ENCODE data around the gene DRAM1. TPM values are rescaled to one million over a fixed set of nuclear protein-coding genes. Genes with fewer than 3 reads are reported as not detected.

DRAM1 gene
- total and polyA plus RNA-seq, 9 of the 15 experiments (the other 6 are each of a cell fraction or from before 2014, with no cell fraction given), result 1.4 to 4.3 (median 2.7) TPM

DNA sequence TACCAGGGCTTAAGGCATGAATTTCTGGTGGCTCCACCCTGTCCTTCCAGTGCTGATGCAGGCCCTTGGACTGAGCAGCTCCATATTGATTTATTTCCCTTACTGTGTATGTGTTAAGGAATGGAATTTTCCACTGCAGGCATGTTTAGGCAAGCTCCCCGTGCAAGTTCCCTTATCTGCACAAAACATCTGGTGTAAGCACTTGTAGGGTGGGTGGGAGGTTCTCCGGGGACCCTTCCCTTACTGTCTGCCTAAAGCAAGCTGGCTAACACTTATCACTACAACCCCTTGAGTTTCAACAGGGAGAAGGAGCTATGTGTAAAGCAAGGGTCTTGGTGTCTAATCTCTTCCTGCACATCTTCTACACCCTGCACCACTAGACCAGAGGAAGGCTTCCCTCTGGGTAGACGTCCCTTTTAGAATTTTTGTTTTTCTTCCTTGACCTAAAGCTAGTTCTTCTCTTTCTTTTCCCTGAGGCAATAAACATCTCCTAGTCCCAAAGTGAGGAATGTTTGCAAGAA is 22.0 kb upstream of the DRAM1 start (continued):
- TF ChIP-seq PRDM10 (IDR thresholded peaks at IDR 0.05; ENCODE audit: partially characterized antibody) (peak; percentile 59), SP2 (IDR thresholded peaks at IDR 0.05; ENCODE audit: extremely low read depth, low read depth, low read length, poor library complexity, severe bottlenecking) (no peak), FOXK1 (CRISPR knock-in tag; IDR thresholded peaks at IDR 0.05; ENCODE audit: borderline replicate concordance) (no peak), CBX2 (IDR thresholded peaks at IDR 0.05; ENCODE audit: insufficient read depth, low read length, poor library complexity, severe bottlenecking) (no peak), CCAR2 (IDR thresholded peaks at IDR 0.05; ENCODE audit: low read depth, low read length) (no peak), TEAD2 (tag; IDR thresholded peaks at IDR 0.05) (no peak), ADNP (tag; IDR thresholded peaks at IDR 0.05) (peak; percentile 70), ZNF717 (CRISPR knock-in tag; IDR thresholded peaks at IDR 0.05) (no peak), HMG20B (CRISPR knock-in tag; IDR thresholded peaks at IDR 0.05) (no peak), TCF7L2 (IDR thresholded peaks at IDR 0.05; ENCODE audit: low read depth, low read length) (no peak)
- TF ChIP-seq, protein P1, sequence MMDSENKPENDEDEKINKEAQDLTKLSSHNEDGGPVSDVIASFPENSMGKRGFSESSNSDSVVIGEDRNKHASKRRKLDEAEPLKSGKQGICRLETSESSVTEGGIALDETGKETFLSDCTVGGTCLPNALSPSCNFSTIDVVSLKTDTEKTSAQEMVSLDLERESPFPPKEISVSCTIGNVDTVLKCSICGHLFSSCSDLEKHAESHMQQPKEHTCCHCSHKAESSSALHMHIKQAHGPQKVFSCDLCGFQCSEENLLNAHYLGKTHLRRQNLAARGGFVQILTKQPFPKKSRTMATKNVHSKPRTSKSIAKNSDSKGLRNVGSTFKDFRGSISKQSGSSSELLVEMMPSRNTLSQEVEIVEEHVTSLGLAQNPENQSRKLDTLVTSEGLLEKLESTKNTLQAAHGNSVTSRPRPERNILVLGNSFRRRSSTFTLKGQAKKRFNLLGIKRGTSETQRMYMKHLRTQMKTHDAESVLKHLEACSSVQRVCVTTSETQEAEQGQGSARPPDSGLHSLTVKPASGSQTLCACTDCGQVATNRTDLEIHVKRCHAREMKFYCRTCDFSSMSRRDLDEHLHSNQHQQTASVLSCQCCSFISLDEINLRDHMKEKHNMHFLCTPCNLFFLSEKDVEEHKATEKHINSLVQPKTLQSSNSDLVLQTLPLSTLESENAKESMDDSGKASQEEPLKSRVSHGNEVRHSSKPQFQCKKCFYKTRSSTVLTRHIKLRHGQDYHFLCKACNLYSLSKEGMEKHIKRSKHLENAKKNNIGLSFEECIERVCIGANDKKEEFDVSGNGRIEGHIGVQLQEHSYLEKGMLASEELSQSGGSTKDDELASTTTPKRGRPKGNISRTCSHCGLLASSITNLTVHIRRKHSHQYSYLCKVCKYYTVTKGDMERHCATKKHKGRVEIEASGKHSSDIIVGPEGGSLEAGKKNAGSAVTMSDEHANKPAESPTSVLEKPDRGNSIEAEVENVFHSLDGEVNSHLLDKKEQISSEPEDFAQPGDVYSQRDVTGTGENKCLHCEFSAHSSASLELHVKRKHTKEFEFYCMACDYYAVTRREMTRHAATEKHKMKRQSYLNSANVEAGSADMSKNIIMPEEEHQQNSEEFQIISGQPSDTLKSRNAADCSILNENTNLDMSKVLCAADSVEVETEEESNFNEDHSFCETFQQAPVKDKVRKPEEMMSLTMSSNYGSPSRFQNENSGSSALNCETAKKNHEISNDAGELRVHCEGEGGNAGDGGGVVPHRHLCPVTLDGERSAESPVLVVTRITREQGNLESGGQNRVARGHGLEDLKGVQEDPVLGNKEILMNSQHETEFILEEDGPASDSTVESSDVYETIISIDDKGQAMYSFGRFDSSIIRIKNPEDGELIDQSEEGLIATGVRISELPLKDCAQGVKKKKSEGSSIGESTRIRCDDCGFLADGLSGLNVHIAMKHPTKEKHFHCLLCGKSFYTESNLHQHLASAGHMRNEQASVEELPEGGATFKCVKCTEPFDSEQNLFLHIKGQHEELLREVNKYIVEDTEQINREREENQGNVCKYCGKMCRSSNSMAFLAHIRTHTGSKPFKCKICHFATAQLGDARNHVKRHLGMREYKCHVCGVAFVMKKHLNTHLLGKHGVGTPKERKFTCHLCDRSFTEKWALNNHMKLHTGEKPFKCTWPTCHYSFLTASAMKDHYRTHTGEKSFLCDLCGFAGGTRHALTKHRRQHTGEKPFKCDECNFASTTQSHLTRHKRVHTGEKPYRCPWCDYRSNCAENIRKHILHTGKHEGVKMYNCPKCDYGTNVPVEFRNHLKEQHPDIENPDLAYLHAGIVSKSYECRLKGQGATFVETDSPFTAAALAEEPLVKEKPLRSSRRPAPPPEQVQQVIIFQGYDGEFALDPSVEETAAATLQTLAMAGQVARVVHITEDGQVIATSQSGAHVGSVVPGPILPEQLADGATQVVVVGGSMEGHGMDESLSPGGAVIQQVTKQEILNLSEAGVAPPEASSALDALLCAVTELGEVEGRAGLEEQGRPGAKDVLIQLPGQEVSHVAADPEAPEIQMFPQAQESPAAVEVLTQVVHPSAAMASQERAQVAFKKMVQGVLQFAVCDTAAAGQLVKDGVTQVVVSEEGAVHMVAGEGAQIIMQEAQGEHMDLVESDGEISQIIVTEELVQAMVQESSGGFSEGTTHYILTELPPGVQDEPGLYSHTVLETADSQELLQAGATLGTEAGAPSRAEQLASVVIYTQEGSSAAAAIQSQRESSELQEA (IDR thresholded peaks at IDR 0.05; ENCODE audit: low read depth), result no peak
- TF ChIP-seq, protein P2, sequence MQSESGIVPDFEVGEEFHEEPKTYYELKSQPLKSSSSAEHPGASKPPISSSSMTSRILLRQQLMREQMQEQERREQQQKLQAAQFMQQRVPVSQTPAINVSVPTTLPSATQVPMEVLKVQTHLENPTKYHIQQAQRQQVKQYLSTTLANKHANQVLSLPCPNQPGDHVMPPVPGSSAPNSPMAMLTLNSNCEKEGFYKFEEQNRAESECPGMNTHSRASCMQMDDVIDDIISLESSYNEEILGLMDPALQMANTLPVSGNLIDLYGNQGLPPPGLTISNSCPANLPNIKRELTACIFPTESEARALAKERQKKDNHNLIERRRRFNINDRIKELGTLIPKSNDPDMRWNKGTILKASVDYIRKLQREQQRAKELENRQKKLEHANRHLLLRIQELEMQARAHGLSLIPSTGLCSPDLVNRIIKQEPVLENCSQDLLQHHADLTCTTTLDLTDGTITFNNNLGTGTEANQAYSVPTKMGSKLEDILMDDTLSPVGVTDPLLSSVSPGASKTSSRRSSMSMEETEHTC (IDR thresholded peaks at IDR 0.05), result no peak
- TF ChIP-seq, protein P3, sequence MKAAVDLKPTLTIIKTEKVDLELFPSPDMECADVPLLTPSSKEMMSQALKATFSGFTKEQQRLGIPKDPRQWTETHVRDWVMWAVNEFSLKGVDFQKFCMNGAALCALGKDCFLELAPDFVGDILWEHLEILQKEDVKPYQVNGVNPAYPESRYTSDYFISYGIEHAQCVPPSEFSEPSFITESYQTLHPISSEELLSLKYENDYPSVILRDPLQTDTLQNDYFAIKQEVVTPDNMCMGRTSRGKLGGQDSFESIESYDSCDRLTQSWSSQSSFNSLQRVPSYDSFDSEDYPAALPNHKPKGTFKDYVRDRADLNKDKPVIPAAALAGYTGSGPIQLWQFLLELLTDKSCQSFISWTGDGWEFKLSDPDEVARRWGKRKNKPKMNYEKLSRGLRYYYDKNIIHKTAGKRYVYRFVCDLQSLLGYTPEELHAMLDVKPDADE (conservative IDR thresholded peaks at IDR 0.05; ENCODE audit: control insufficient read depth, low read depth, low read length), result no peak

Measured in K562 (cell line).